COLO668 (cell line): ENCODE measurements around the gene VPS26C.
"Not testable (repeated sequence)": the region's sequence is repeated elsewhere in the genome, so short reads cannot be mapped to it uniquely, and the experiment has no call there.

ENCODE experiments used
- DNase-seq: peaks from one replicate; lab custom pipeline; 2025; ENCODE audit not compliant: unreplicated experiment; lab: John Stamatoyannopoulos, UW

The VPS26C gene

GRCh38 chr21:37267269-37268185 lies at the start of gene VPS26C:
Gene VPS26C (minus strand): TSS chr21:37267334. CDS start chr21:37267294, 40 bp downstream.
- peak; percentile 100 for DNase-seq

GRCh38 chr21:37316072-37316471 lies 48.9 kb upstream of the VPS26C start:
- DNase-seq = not testable (repeated sequence)

- DNase-seq = no peak
These were observed 33.1 kb upstream of the VPS26C start for GRCh38 chr21:37300114-37300751.

DNA sequence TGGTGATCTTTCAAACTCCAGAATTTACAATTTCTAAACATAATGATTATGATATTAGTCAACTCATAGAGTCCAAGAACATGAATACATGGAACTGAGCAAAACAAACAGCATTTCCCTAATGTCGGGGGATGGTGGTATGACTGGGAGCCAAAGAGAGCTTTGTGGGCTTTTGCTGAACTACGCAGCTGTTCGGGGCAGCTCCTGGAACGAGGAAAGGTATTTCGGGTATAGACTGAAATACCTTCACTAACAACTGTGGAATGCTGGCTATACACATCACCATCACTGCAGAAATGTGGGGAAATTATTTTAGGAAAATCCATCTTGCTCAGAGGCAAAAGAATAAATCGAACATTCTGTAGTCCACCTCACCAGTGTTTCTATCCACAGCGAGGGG lies 30.2 kb upstream of the VPS26C start:
- no peak for DNase-seq

- no peak for DNase-seq
These were observed 27.5 kb upstream of the VPS26C start for GRCh38 chr21:37294679-37295078.

DNA sequence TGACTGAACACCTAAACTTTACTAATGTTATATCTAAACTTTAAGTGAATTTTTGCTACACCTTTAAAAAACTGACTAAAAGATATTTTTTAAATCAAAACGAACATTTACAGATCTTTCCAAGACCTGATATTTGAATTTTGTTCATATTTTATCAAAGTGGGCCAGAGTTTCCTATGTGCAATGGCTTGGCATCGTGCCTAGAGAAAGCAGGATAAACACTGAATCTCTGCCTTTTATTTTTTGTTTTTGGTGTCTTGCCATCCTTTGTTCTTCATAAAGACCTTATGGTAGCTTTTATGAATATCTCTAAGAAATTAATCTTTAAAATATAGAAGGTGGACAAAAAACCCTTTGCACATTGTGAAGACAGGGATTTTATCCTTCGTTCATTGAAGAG lies 25.8 kb upstream of the VPS26C start:
- no peak for DNase-seq

DNA sequence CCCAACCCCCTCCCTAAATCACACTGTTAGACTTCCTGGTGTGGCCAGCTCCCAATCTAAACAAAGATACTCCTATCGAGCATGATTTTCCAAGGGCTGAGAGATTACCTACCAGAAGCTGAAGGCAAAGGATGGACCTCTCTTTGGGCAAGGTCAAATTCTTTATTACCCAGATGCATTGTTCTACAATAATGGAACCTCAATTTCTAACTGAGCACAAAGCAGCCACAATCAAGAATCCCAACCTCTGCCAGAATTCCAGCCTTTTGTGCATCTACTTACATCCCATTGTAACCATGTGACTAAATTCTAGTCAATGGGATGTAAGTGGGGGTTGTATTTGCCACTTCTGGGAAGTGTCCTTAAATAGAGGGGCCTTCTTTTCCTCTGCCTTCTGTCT lies 24.9 kb upstream of the VPS26C start:
- DNase-seq = no peak

GRCh38 chr21:37283191-37283710 lies 16.1 kb upstream of the VPS26C start:
- DNase-seq = not testable (repeated sequence)

GRCh38 chr21:37282602-37283001 lies 15.5 kb upstream of the VPS26C start:
- not testable (repeated sequence) for DNase-seq

GRCh38 chr21:37281993-37282392 lies 14.9 kb upstream of the VPS26C start:
- peak; percentile 74 for DNase-seq

DNA sequence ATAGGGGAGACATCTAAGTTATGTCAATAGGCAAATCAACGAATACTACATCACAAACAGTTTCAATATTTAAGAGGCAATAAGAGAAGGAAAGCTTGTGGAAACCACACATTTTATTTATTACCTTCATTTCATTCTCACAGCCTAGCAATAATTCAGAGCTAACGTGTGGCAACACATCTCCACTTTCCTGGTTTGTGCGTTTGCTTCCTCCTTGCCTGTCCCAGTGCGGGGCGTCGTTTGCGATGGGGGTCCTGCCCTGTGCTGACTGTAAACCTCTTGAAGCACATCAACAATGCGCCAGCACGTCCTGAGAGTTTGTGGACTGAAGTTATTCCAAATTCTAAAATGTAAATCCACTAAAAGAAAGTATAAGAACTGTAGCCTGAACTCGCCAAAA lies 14.4 kb upstream of the VPS26C start:
- DNase-seq = peak; percentile 30

- DNase-seq = not testable (repeated sequence)
These were observed 12.1 kb upstream of the VPS26C start for GRCh38 chr21:37279271-37279670.

DNA sequence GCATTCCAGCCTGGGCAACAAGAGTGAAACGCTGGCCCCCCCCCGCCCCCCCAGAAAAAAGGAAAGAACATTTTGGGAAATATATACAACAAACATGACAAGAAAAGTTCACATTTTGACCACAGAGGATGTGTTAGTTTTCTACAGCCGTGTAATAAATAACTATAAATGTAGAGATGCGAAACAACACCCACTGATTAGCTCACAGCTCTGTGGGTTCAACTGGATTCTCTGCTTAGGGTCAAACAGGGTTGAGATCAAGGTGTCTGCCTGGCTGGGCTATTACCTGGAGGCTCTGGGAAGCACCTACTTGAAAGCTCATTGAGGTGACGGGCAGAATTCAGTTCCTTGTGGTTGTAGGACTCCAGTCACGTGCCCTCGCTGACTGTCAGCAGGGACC lies 11.1 kb upstream of the VPS26C start:
- DNase-seq = no peak

- DNase-seq = no peak
These were observed 9.2 kb upstream of the VPS26C start for GRCh38 chr21:37276377-37276776.

DNA sequence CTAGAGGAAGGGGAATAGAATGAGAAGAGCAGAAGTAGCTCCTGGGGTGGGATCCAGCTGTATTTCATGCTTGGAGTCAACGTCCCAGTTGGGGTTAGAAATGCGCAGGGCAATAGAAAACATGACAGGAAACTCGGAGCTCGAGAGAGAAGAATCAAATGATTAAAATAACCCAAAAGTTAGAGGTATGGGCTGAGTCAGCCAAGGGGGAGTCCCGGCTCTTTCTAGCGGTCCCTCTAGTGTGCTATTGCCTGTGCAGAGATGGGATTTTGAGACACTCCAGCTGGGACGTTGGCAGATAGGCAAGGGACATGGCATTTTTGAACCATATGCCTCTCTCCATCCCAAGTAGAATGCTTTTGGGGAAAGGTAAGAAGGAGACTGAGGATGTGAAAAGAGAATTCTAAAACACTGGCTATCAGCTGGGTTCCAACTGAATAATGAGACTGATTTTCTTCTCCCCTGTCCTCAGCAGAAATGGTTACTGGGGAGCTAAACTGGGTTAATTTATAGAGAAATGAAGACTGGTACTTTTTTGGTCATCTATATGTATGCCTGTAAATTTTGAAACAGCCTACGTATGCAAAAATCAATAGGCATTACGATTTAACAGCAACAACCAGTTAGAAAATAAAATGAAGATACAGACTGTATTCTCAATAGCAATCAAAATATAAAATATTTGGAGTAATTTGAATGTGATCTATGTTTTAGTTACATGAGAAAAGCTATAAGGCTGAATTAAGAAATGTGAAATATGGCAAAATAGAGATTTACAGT lies 7.0 kb upstream of the VPS26C start:
- DNase-seq = no peak

DNA sequence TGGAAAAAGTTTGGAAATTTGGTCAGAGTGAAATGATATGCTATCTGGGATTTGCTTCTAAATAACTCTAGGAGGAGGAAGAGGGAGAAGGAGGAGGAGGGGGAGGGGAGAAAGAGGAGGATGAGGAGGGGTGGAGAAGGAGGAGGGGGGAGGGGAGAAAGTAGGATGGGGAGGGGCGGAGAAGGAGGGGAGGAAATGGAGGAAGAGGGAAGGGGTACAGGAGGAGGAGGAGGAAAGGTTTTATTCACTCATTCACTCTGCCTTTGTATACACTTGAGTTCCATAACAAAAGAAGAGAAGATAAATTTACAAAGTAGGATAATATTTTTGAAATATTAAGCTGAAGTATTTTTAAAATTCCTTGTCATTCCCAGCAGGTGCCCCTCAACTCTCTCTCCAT lies 6.3 kb upstream of the VPS26C start:
- no peak for DNase-seq

DNA sequence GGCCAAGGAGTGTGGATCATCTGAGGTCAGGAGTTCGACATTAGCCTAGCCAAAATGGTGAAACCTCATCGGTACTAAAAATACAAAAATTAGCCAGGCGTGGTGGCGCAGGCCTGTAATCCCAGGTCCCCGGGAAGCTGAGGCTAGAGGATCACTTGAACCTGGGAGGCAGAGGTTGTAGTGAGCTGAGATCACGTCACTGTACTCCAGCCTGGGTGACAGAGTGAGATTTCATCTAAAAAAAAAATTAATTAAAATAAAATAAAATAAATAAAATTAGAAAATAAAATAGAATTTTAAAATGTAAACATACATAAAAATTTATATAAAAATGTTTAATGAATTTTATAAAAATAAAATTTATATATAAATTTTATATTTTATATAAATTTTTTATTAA lies 5.8 kb upstream of the VPS26C start:
- no peak for DNase-seq

GRCh38 chr21:37270576-37271365 lies 3.6 kb upstream of the VPS26C start:
- no peak for DNase-seq

DNA sequence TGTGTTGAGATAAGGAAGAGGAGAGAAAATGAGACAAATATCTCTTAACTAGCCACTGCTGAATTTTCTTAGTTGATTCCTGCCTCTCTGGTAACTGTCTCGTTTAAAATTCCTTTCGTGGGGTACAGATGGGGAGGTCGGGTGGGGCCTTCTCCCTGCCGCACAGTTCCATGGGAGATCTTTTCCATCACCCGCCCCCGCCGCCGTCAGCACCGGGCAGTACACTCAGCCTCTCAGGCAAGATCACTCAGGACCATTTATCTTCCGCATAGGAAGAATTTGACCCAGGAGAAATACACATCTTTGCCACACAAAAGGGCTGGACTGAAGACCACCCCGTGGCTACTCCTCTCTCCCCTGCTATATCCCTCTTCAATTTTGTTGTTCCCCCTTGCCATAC lies 2.3 kb upstream of the VPS26C start:
- no peak for DNase-seq

DNA sequence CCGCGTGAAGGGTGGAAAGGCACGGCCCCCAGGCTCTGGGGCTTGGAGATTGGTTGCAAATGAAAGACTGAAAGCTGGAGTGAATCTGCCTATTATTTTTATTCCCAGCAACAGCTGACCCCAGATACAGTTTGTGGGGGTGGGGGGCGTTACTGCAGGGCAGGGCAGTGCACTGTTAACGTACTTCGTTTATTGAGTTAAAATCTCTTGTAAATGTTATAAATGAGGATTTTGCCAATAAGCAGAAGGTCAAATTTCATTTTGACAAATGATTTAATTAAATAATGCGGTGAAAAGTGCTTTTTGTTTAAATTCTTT lies 1.0 kb upstream of the VPS26C start:
- no peak for DNase-seq
